ENCODE results near the gene SLC25A6.

SLC25A6 gene

GRCh38 chrX:1389993-1390285 lies 2.0 kb downstream of the SLC25A6 start:
- Histone ChIP-seq H3K4me3 (ENCODE audit: low read depth, low read length) (no peak overlapping the region), H3K27ac (no peak overlapping the region), H3K27me3 (replicated peaks) (no peaks in the 10 kb centered on the region), H3K36me3 (replicated peaks) (peaks cover 59% of the 10 kb centered on the region)
- in situ Hi-C loops (cut with HindIII; ENCODE audit: low pct_ligation_motif_present, low sequenced_read_pairs): no loop called here
- DNase-seq: no peak
- TF ChIP-seq CTCF (IDR thresholded peaks at IDR 0.05; ENCODE audit: low read depth, low read length, missing control alignments): no peak

DNA sequence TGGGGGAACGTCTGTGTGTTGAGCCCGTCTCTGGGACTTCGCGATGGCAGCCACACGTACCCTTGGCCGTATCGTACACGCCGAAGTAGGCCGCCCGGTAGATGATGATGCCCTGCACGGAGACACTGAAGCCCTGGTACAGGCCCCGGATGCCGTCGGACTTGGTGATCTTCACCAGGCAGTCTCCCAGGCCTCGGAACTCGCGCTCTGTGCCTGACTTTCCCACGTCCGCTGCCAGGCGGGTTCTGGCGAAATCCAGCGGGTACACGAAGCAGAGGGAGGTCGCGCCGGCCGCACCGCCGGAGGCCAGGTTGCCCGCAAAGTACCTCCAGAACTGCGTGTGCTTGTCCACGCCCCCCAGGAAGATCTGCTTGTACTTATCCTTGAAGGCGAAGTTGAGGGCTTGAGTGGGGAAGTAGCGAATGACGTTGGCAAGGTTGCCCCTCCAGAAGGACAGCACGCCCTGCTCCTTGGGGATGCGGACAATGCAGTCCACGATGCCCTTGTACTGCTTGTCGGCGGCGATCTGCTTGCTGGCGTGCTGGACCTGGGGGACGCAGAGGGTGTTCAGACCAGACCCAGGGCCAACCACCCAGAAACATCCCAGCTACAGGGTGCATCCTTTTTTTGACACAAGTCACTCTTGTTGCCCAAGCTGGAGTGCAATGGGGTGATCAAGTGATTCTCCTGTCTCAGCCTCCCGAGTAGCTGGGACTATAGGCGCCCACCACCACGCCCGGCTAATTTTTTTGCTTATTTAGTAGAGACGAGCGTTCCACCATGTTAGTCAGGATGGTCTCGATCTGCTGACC lies 2.5 kb downstream of the SLC25A6 start:
- Histone ChIP-seq H3K27ac (no peak overlapping the region), H3K36me3 (replicated peaks) (peaks cover 64% of the 10 kb centered on the region), H3K4me3 (ENCODE audit: low read depth, low read length) (no peak overlapping the region), H3K27me3 (replicated peaks) (no peaks in the 10 kb centered on the region)
- TF ChIP-seq CTCF (IDR thresholded peaks at IDR 0.05; ENCODE audit: low read depth, low read length, missing control alignments): no peak
- in situ Hi-C loops (cut with HindIII; ENCODE audit: low pct_ligation_motif_present, low sequenced_read_pairs): no loop called here
- DNase-seq: no peak

- TF ChIP-seq CTCF (IDR thresholded peaks at IDR 0.05; ENCODE audit: low read depth, low read length, missing control alignments): no peak
- H3K27ac ChIP-seq: no peak overlapping the region
- in situ Hi-C loops (cut with HindIII; ENCODE audit: low pct_ligation_motif_present, low sequenced_read_pairs): no loop called here
- H3K4me3 ChIP-seq (ENCODE audit: low read depth, low read length): no peak overlapping the region
- peaks cover 69% of the 10 kb centered on the region for H3K36me3 ChIP-seq (replicated peaks)
- no peak for DNase-seq
- H3K27me3 ChIP-seq (replicated peaks): no peaks in the 10 kb centered on the region
Observed at GRCh38 chrX:1388651-1389050, 3.3 kb downstream of the SLC25A6 start.

DNA sequence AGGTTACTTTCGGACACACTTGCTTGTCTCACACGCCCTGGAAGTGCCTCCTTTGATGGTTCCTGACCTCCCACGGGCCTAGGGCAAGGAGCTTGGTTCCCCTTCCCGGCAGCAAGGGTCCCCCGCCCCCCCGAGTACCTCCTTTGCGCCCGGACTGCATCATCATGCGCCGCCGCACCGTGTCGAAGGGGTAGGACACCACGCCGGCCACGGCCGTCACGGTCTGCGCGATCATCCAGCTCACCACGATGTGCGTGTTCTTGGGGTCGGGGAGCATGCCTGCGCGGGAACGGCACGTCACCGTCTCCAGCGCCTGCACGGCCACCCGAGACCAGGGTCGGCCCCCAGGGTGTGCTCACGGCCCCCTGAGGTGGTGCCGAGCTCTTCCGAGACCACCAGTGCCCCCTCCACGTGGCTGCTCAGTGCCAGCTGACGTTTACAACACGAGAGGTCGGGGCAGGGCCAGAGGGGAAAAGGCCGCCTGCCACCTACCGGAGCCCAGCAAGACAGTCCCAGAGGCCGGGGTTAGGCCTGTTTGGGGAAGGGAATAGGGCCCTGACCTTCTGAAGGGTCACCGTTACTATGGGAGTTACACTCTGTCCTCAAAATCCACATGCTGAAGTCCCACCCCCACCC lies 4.7 kb downstream of the SLC25A6 start:
- in situ Hi-C loops (cut with HindIII; ENCODE audit: low pct_ligation_motif_present, low sequenced_read_pairs): no loop called here
- no peaks in the 10 kb centered on the region for H3K27me3 ChIP-seq (replicated peaks)
- peaks cover 69% of the 10 kb centered on the region for H3K36me3 ChIP-seq (replicated peaks)
- no peak overlapping the region for H3K27ac ChIP-seq
- no peak for DNase-seq
- no peak for TF ChIP-seq CTCF (IDR thresholded peaks at IDR 0.05; ENCODE audit: low read depth, low read length, missing control alignments)
- H3K4me3 ChIP-seq (ENCODE audit: low read depth, low read length): no peak overlapping the region

DNA sequence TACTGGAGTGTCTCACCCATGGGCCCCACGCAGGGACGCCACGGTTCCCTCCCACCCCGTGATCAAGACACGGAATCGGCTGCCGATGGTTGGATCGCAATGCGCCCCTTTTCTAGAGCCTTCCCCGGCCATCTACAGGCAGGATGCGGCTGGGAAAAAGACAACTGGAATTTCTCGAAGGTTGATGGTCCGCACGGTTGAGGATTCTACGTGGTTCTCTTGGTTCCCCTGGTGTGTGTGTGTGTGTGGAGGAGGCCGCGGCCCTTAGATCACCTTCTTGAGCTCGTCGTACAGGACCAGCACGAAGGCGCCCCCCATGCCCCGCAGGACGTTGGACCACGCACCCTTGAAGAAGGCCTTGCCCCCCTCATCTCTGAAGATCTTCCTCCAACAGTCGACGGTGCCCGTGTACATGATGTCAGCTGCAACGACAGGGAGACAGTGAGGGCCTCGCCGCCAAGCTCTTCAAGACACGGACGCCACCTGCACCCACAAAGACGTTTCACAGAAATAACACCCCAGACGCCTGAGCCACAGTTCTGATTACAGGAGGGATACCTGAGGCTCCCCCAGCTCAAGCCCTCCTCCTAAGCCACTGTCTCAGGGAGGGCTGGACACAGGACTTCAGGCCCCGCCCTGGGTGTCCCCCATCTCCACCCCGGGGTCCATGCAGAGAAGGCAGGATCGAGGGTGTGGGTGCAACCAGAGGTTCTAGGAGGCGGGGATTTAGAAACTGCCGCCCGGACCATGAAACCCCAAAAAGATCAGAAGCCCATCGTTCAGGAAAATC lies 5.4 kb downstream of the SLC25A6 start:
- in situ Hi-C loops (cut with HindIII; ENCODE audit: low pct_ligation_motif_present, low sequenced_read_pairs): no loop called here
- TF ChIP-seq CTCF (IDR thresholded peaks at IDR 0.05; ENCODE audit: low read depth, low read length, missing control alignments): no peak
- Histone ChIP-seq H3K27ac (no peak overlapping the region), H3K4me3 (ENCODE audit: low read depth, low read length) (no peak overlapping the region), H3K27me3 (replicated peaks) (no peaks in the 10 kb centered on the region), H3K36me3 (replicated peaks) (peaks cover 69% of the 10 kb centered on the region)
- no peak for DNase-seq
